Measurements from ENCODE around the gene XPO5. TPM values are rescaled to one million over a fixed set of nuclear protein-coding genes. Genes with fewer than 3 reads are reported as not detected.
A peak's percentile ranks its signal among the peaks of the same experiment; 100 is the strongest.

Gene XPO5
- total and polyA plus RNA-seq, 2 of the 4 experiments (the other 2 are of a cell fraction), result 29.0 to 30.1 TPM

- no peaks in the 10 kb centered on the region for H3K9me3 ChIP-seq (ENCODE audit: control insufficient read depth, insufficient read depth, low read length)
- peak overlapping the region; percentile 80 for H3K4me3 ChIP-seq (ENCODE audit: insufficient read depth, low read depth, low read length)
- H3K14ac ChIP-seq (replicated peaks; ENCODE audit: low read depth, low read length), result peak overlapping the region; percentile 76
- peak overlapping the region; percentile 66 for H3K23ac ChIP-seq (ENCODE audit: low read depth, low read length)
- H3K79me1 ChIP-seq (ENCODE audit: low read depth in 1 of 2, low read length in 2 of 2), result peaks cover 29 to 56% of the 10 kb centered on the region in 2 experiments
- H3K9ac ChIP-seq (ENCODE audit: low read depth, low read length), result peak overlapping the region; percentile 90
- peak overlapping the region; percentile 65 for H4K91ac ChIP-seq (ENCODE audit: insufficient read depth, low read depth, low read length)
- H2BK120ac ChIP-seq (ENCODE audit: low read depth, low read length), result no peak overlapping the region
- H3K36me3 ChIP-seq (ENCODE audit: control insufficient read depth, insufficient read depth, low read length), result peaks cover 52% of the 10 kb centered on the region
- H4K5ac ChIP-seq (ENCODE audit: low read depth, low read length), result peak overlapping the region; percentile 9; the same call in 1 of the 2 replicates
- peak overlapping the region; percentile 39; the same call in 1 of the 2 replicates for H3K27ac ChIP-seq (ENCODE audit: insufficient read depth, low read length)
- no peak overlapping the region for H2BK20ac ChIP-seq (ENCODE audit: low read depth, low read length)
- BruUV-seq (replicated peaks), result no TSS peak
- H3K4ac ChIP-seq (ENCODE audit: low read depth, low read length), result peak overlapping the region; percentile 86
- peak overlapping the region; percentile 81 for H3K56ac ChIP-seq (ENCODE audit: extremely low read depth, insufficient read depth, low read length)
- in situ Hi-C loops (cut with MboI; ENCODE audit: low sequenced_read_pairs) (no loop called here), intact Hi-C loops (cut with micrococcal nuclease) (no loop called here), dilution Hi-C loops (cut with HindIII; ENCODE audit: low sequenced_read_pairs, unreplicated experiment) (no loop called here)
- 0 out of 2 replicates have a peak, but pooled peaks cover 9% of the 10 kb centered on the region for H3K9me1 ChIP-seq (ENCODE audit: insufficient read depth, low read length)
- H2BK15ac ChIP-seq (ENCODE audit: low read depth, low read length), result no peak overlapping the region
- TF ChIP-seq ELK1 (IDR thresholded peaks at IDR 0.05; ENCODE audit: borderline replicate concordance, low read depth, low read length) (no peak), CEBPB (IDR thresholded peaks at IDR 0.05; ENCODE audit: low read depth, low read length) (no peak), USF2 (IDR thresholded peaks at IDR 0.05; ENCODE audit: low read depth, low read length) (no peak), FOS (IDR thresholded peaks at IDR 0.05; ENCODE audit: low read depth, low read length) (no peak), MAZ (IDR thresholded peaks at IDR 0.05; ENCODE audit: borderline replicate concordance, low read depth, low read length) (no peak), RCOR1 (IDR thresholded peaks at IDR 0.05; ENCODE audit: insufficient replicate concordance, low read length) (no peak), RAD21 (IDR thresholded peaks at IDR 0.05; ENCODE audit: low read length) (no peak), NFE2L2 (IDR thresholded peaks at IDR 0.05; ENCODE audit: low read depth, low read length) (no peak), BHLHE40 (IDR thresholded peaks at IDR 0.05; ENCODE audit: low read depth, low read length) (no peak), RFX5 (IDR thresholded peaks at IDR 0.05; ENCODE audit: low read depth, low read length) (no peak), SMC3 (IDR thresholded peaks at IDR 0.05; ENCODE audit: low read depth, low read length) (no peak), POLR2A (IDR thresholded peaks at IDR 0.05; ENCODE audit: low read depth, low read length) (no peak), CHD1 (IDR thresholded peaks at IDR 0.05; ENCODE audit: low read depth, low read length) (no peak), MAFK (IDR thresholded peaks at IDR 0.05; ENCODE audit: low read depth, low read length) (no peak), MXI1 (IDR thresholded peaks at IDR 0.05; ENCODE audit: borderline replicate concordance, low read depth, low read length) (no peak)
- TF ChIP-seq, protein P1, sequence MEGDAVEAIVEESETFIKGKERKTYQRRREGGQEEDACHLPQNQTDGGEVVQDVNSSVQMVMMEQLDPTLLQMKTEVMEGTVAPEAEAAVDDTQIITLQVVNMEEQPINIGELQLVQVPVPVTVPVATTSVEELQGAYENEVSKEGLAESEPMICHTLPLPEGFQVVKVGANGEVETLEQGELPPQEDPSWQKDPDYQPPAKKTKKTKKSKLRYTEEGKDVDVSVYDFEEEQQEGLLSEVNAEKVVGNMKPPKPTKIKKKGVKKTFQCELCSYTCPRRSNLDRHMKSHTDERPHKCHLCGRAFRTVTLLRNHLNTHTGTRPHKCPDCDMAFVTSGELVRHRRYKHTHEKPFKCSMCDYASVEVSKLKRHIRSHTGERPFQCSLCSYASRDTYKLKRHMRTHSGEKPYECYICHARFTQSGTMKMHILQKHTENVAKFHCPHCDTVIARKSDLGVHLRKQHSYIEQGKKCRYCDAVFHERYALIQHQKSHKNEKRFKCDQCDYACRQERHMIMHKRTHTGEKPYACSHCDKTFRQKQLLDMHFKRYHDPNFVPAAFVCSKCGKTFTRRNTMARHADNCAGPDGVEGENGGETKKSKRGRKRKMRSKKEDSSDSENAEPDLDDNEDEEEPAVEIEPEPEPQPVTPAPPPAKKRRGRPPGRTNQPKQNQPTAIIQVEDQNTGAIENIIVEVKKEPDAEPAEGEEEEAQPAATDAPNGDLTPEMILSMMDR (conservative IDR thresholded peaks at IDR 0.05; ENCODE audit: low read depth, low read length), result no peak
- H4K20me1 ChIP-seq (ENCODE audit: insufficient read depth, low read length), result peaks cover 5% of the 10 kb centered on the region; the same call in 1 of the 2 replicates
- DNase-seq (no peak), ATAC-seq (ENCODE audit: low read depth) (no peak)
- H3K4me1 ChIP-seq (ENCODE audit: control insufficient read depth, insufficient read depth, low read length), result peaks cover 9% of the 10 kb centered on the region
- no peaks in the 10 kb centered on the region for H3K27me3 ChIP-seq (ENCODE audit: control insufficient read depth, insufficient read depth, low read length)
- POLR2A ChIA-PET (ENCODE audit: unreplicated experiment), result no interaction called here
- H4K8ac ChIP-seq (ENCODE audit: low read depth in 2 of 2, low read length in 2 of 2), result peak overlapping the region; percentile 70 to 90; a peak in 3 of 4 replicates
- no peak overlapping the region for H3K18ac ChIP-seq (ENCODE audit: low read depth, low read length)
- CTCF ChIA-PET, result no interaction called here
- H2BK5ac ChIP-seq (ENCODE audit: low read depth, low read length, poor library complexity, severe bottlenecking), result no peak overlapping the region
- peak overlapping the region; percentile 72 for H3K4me2 ChIP-seq (ENCODE audit: low read depth, low read length)
- H2AK9ac ChIP-seq (replicated peaks; ENCODE audit: low read depth, low read length, poor library complexity), result peak overlapping the region; percentile 99
- peak overlapping the region; percentile 85 for H2AK5ac ChIP-seq (ENCODE audit: low read depth, low read length)
- no peak overlapping the region for H2AFZ ChIP-seq (replicated peaks; ENCODE audit: low read length, poor library complexity)
- 93% methylated on average over 7 of the region's 9 CpGs; no CpG with 5 or more reads in 1 of the 2 experiments for WGBS, 2 experiments (ENCODE audit: extremely low coverage in 2 of 2, insufficient read length in 1 of 2)
Measured at GRCh38 chr6:43515808-43516207, 60.0 kb downstream of the XPO5 start.
